ENCODE data around the gene ARPP21.

GRCh38 chr3:35746492-35746891, 107.2 kb downstream of the ARPP21 start:
- no peak for TF ChIP-seq CTCF (IDR thresholded peaks at IDR 0.05)
- TF ChIP-seq ZFX (IDR thresholded peaks at IDR 0.05; ENCODE audit: borderline replicate concordance): no peak
